HTR-8/SVneo (cell line): ENCODE results near the gene CHRNA4.

Experiments
- DNase-seq: peaks from one replicate; pipeline ENCODE4 v3.0.0; 2011; ENCODE audit warnings: low spot score, mixed read lengths; ENCODE audit not compliant: insufficient read length
- FAIRE-seq: peaks from 2 replicates; lab custom pipeline; 2011; peaks lifted over from hg19 to GRCh38; lab: Jason Lieb, UNC

The CHRNA4 gene

GRCh38 chr20:63398744-63399514 is 37.8 kb upstream of the CHRNA4 start:
- no peak for DNase-seq
- FAIRE-seq = no peak

- FAIRE-seq = no peak
Measured at GRCh38 chr20:63397946-63398450, 36.8 kb upstream of the CHRNA4 start.

GRCh38 chr20:63397155-63397843 is 36.1 kb upstream of the CHRNA4 start:
- peak; percentile 66 for FAIRE-seq

More at GRCh38 chr20:63397946-63398450, 36.8 kb upstream of the CHRNA4 start:
- no peak for DNase-seq

GRCh38 chr20:63396300-63396699 is 35.2 kb upstream of the CHRNA4 start:
- no peak for FAIRE-seq

More at GRCh38 chr20:63397155-63397843, 36.1 kb upstream of the CHRNA4 start:
- DNase-seq = no peak

GRCh38 chr20:63395723-63396122 is 34.6 kb upstream of the CHRNA4 start:
- DNase-seq (no peak), FAIRE-seq (no peak)

More at GRCh38 chr20:63396300-63396699, 35.2 kb upstream of the CHRNA4 start:
- DNase-seq = no peak

GRCh38 chr20:63394920-63395455 is 33.8 kb upstream of the CHRNA4 start:
- no peak for DNase-seq
- peak; percentile 54 for FAIRE-seq

- no peak for FAIRE-seq
Measured at GRCh38 chr20:63394069-63394919, 33.1 kb upstream of the CHRNA4 start.

GRCh38 chr20:63393566-63393965 is 32.4 kb upstream of the CHRNA4 start:
- peak; percentile 16 for FAIRE-seq
- no peak for DNase-seq

More at GRCh38 chr20:63394069-63394919, 33.1 kb upstream of the CHRNA4 start:
- DNase-seq = no peak

- FAIRE-seq = no peak
Measured at GRCh38 chr20:63392465-63393365, 31.6 kb upstream of the CHRNA4 start.

GRCh38 chr20:63387917-63388316 is 26.8 kb upstream of the CHRNA4 start:
- FAIRE-seq = no peak

More at GRCh38 chr20:63392465-63393365, 31.6 kb upstream of the CHRNA4 start:
- no peak for DNase-seq

GRCh38 chr20:63387393-63387792 is 26.2 kb upstream of the CHRNA4 start:
- peak; percentile 100 for FAIRE-seq

More at GRCh38 chr20:63387917-63388316, 26.8 kb upstream of the CHRNA4 start:
- DNase-seq = no peak

GRCh38 chr20:63386491-63386890 is 25.3 kb upstream of the CHRNA4 start:
- FAIRE-seq (no peak), DNase-seq (no peak)

More at GRCh38 chr20:63387393-63387792, 26.2 kb upstream of the CHRNA4 start:
- DNase-seq = no peak

GRCh38 chr20:63385819-63386218 is 24.7 kb upstream of the CHRNA4 start:
- DNase-seq (no peak), FAIRE-seq (no peak)

GRCh38 chr20:63384336-63384735 is 23.2 kb upstream of the CHRNA4 start:
- DNase-seq (no peak), FAIRE-seq (no peak)

GRCh38 chr20:63383556-63383955 is 22.4 kb upstream of the CHRNA4 start:
- FAIRE-seq = peak; percentile 20
- DNase-seq = no peak

GRCh38 chr20:63382551-63383300 is 21.6 kb upstream of the CHRNA4 start:
- FAIRE-seq (peak; percentile 40), DNase-seq (no peak)

- peak; percentile 91 for FAIRE-seq
- DNase-seq = peak; percentile 82
Measured at GRCh38 chr20:63381781-63382431, 20.8 kb upstream of the CHRNA4 start.
